ENCODE results near the gene NQO1. TPM values are rescaled to one million over a fixed set of nuclear protein-coding genes. Genes with fewer than 3 reads are reported as not detected.
"Not testable (repeated sequence)": the region's sequence is repeated elsewhere in the genome, so short reads cannot be mapped to it uniquely, and the experiment has no call there.

The NQO1 gene
- total RNA-seq, 1 experiment from 2014 or later: 14.6 TPM

- Histone ChIP-seq H3K4me1 (no peaks in the 10 kb centered on the region), H3K4me3 (peak overlapping the region; percentile 86), H3K9me3 (replicated peaks) (no peaks in the 10 kb centered on the region), H3K36me3 (peaks cover 8% of the 10 kb centered on the region), H3K27ac (peak overlapping the region; percentile 63), H3K27me3 (no peaks in the 10 kb centered on the region)
- no peak for DNase-seq
Observed at GRCh38 chr16:69754143-69754468, 27.7 kb upstream of the NQO1 start.

GRCh38 chr16:69748694-69749345, 22.5 kb upstream of the NQO1 start:
- Histone ChIP-seq H3K36me3 (peaks cover 26% of the 10 kb centered on the region), H3K27ac (no peak overlapping the region), H3K4me1 (no peaks in the 10 kb centered on the region), H3K27me3 (no peaks in the 10 kb centered on the region), H3K4me3 (no peak overlapping the region), H3K9me3 (replicated peaks) (no peaks in the 10 kb centered on the region)
- no peak for DNase-seq

GRCh38 chr16:69747115-69747514, 20.8 kb upstream of the NQO1 start:
- H3K36me3 ChIP-seq: peaks cover 35% of the 10 kb centered on the region

GRCh38 chr16:69745959-69746358, 19.6 kb upstream of the NQO1 start:
- DNase-seq: no peak
- Histone ChIP-seq H3K9me3 (replicated peaks) (no peaks in the 10 kb centered on the region), H3K36me3 (peaks cover 42% of the 10 kb centered on the region), H3K4me1 (no peaks in the 10 kb centered on the region), H3K27me3 (no peaks in the 10 kb centered on the region), H3K27ac (no peak overlapping the region), H3K4me3 (no peak overlapping the region)

More at GRCh38 chr16:69747115-69747514, 20.8 kb upstream of the NQO1 start:
- no peak for DNase-seq
- Histone ChIP-seq H3K27ac (no peak overlapping the region), H3K27me3 (no peaks in the 10 kb centered on the region), H3K4me3 (no peak overlapping the region), H3K9me3 (replicated peaks) (no peaks in the 10 kb centered on the region), H3K4me1 (no peaks in the 10 kb centered on the region)

- Histone ChIP-seq H3K27ac (no peak overlapping the region), H3K36me3 (peaks cover 43% of the 10 kb centered on the region), H3K9me3 (replicated peaks) (no peaks in the 10 kb centered on the region), H3K27me3 (no peaks in the 10 kb centered on the region), H3K4me1 (no peaks in the 10 kb centered on the region), H3K4me3 (no peak overlapping the region)
- DNase-seq: no peak
Observed at GRCh38 chr16:69745232-69745612, 18.9 kb upstream of the NQO1 start.

- DNase-seq: no peak
- no peak overlapping the region for H3K27ac ChIP-seq
- H3K9me3 ChIP-seq (replicated peaks): no peaks in the 10 kb centered on the region
- H3K4me3 ChIP-seq: no peak overlapping the region
- H3K4me1 ChIP-seq: no peaks in the 10 kb centered on the region
- peaks cover 48% of the 10 kb centered on the region for H3K36me3 ChIP-seq
- no peaks in the 10 kb centered on the region for H3K27me3 ChIP-seq
Observed at GRCh38 chr16:69744363-69745231, 18.2 kb upstream of the NQO1 start.

GRCh38 chr16:69741951-69742904, 15.9 kb upstream of the NQO1 start:
- no peak for DNase-seq
- Histone ChIP-seq H3K4me1 (no peaks in the 10 kb centered on the region), H3K4me3 (no peak overlapping the region), H3K27ac (no peak overlapping the region), H3K9me3 (replicated peaks) (no peaks in the 10 kb centered on the region), H3K27me3 (no peaks in the 10 kb centered on the region), H3K36me3 (peaks cover 38% of the 10 kb centered on the region)

GRCh38 chr16:69741519-69741918, 15.2 kb upstream of the NQO1 start:
- no peak for DNase-seq
- Histone ChIP-seq H3K27ac (no peak overlapping the region), H3K4me1 (no peaks in the 10 kb centered on the region), H3K4me3 (no peak overlapping the region), H3K9me3 (replicated peaks) (no peaks in the 10 kb centered on the region), H3K36me3 (peaks cover 38% of the 10 kb centered on the region), H3K27me3 (no peaks in the 10 kb centered on the region)

GRCh38 chr16:69732101-69732500, 5.7 kb upstream of the NQO1 start:
- Histone ChIP-seq H3K36me3 (no peaks in the 10 kb centered on the region), H3K27me3 (no peaks in the 10 kb centered on the region), H3K9me3 (replicated peaks) (no peaks in the 10 kb centered on the region), H3K4me3 (no peak overlapping the region), H3K27ac (no peak overlapping the region), H3K4me1 (no peaks in the 10 kb centered on the region)
- DNase-seq: no peak

- not testable (repeated sequence) for H3K4me1 ChIP-seq; H3K27me3 ChIP-seq; H3K27ac ChIP-seq; H3K9me3 ChIP-seq (replicated peaks); H3K4me3 ChIP-seq; DNase-seq; H3K36me3 ChIP-seq
Observed at GRCh38 chr16:69731280-69731679, 4.9 kb upstream of the NQO1 start.

GRCh38 chr16:69729030-69729429, 2.7 kb upstream of the NQO1 start:
- H3K27ac ChIP-seq; H3K4me1 ChIP-seq; DNase-seq; H3K36me3 ChIP-seq; H3K4me3 ChIP-seq; H3K9me3 ChIP-seq (replicated peaks); H3K27me3 ChIP-seq: not testable (repeated sequence)

- no peaks in the 10 kb centered on the region for H3K4me1 ChIP-seq
- no peak overlapping the region for H3K4me3 ChIP-seq
- no peak overlapping the region; the same call in 1 of the 2 replicates for H3K27ac ChIP-seq
- H3K36me3 ChIP-seq: no peaks in the 10 kb centered on the region
- no peaks in the 10 kb centered on the region for H3K9me3 ChIP-seq (replicated peaks)
- DNase-seq: no peak
- no peaks in the 10 kb centered on the region for H3K27me3 ChIP-seq
Observed at GRCh38 chr16:69727916-69728270, 1.5 kb upstream of the NQO1 start.

GRCh38 chr16:69725480-69726312, 664 bp downstream of the NQO1 start:
- Histone ChIP-seq H3K27me3 (no peaks in the 10 kb centered on the region), H3K27ac (peak overlapping the region; percentile 80), H3K36me3 (no peaks in the 10 kb centered on the region), H3K9me3 (replicated peaks) (no peaks in the 10 kb centered on the region), H3K4me3 (peak overlapping the region; percentile 53), H3K4me1 (no peaks in the 10 kb centered on the region)
- DNase-seq: no peak

- no peak overlapping the region for H3K27ac ChIP-seq
- no peaks in the 10 kb centered on the region for H3K27me3 ChIP-seq
- peak; percentile 19 to 53 for DNase-seq
- no peaks in the 10 kb centered on the region for H3K4me1 ChIP-seq
- no peaks in the 10 kb centered on the region for H3K36me3 ChIP-seq
- no peaks in the 10 kb centered on the region for H3K9me3 ChIP-seq (replicated peaks)
- H3K4me3 ChIP-seq: no peak overlapping the region
Observed at GRCh38 chr16:69724981-69725479, 1.3 kb downstream of the NQO1 start.

Data from SJCRH30 (cell line).